Measurements from ENCODE around the gene AGAP1.

AGAP1 gene

GRCh38 chr2:235649418-235649817 is 155.6 kb downstream of the AGAP1 start:
- no peak for TF ChIP-seq CTCF (IDR thresholded peaks at IDR 0.05; ENCODE audit: insufficient read depth, low read depth, low read length, missing control alignments)
- no peak for DNase-seq (ENCODE audit: low read depth)
- no peak overlapping the region for H3K4me3 ChIP-seq (ENCODE audit: low read depth, low read length)

- no peak overlapping the region for H3K4me3 ChIP-seq (ENCODE audit: low read depth, low read length)
- no peak for TF ChIP-seq CTCF (IDR thresholded peaks at IDR 0.05; ENCODE audit: insufficient read depth, low read depth, low read length, missing control alignments)
- DNase-seq (ENCODE audit: low read depth), result no peak
These were observed 157.8 kb downstream of the AGAP1 start for GRCh38 chr2:235651643-235652042.

- TF ChIP-seq CTCF (IDR thresholded peaks at IDR 0.05; ENCODE audit: insufficient read depth, low read depth, low read length, missing control alignments), result no peak
- no peak for DNase-seq (ENCODE audit: low read depth)
- no peak overlapping the region for H3K4me3 ChIP-seq (ENCODE audit: low read depth, low read length)
These were observed 160.4 kb downstream of the AGAP1 start for GRCh38 chr2:235654103-235654813.

- H3K4me3 ChIP-seq (ENCODE audit: low read depth, low read length), result no peak overlapping the region
- TF ChIP-seq CTCF (IDR thresholded peaks at IDR 0.05; ENCODE audit: insufficient read depth, low read depth, low read length, missing control alignments), result no peak
- no peak for DNase-seq (ENCODE audit: low read depth)
These were observed 164.7 kb downstream of the AGAP1 start for GRCh38 chr2:235658351-235659174.

- DNase-seq (ENCODE audit: low read depth), result no peak
- TF ChIP-seq CTCF (IDR thresholded peaks at IDR 0.05; ENCODE audit: insufficient read depth, low read depth, low read length, missing control alignments), result no peak
- H3K4me3 ChIP-seq (ENCODE audit: low read depth, low read length), result no peak overlapping the region
These were observed 166.0 kb downstream of the AGAP1 start for GRCh38 chr2:235659767-235660322.

- no peak for TF ChIP-seq CTCF (IDR thresholded peaks at IDR 0.05; ENCODE audit: insufficient read depth, low read depth, low read length, missing control alignments)
- no peak overlapping the region for H3K4me3 ChIP-seq (ENCODE audit: low read depth, low read length)
- no peak for DNase-seq (ENCODE audit: low read depth)
These were observed 166.7 kb downstream of the AGAP1 start for GRCh38 chr2:235660484-235661082.

Measured in GM12865 (cell line).